Muscle layer of duodenum (tissue), 2 donors: Measurements from ENCODE around the gene LY86.

Experiments
- H3K27ac ChIP-seq: one replicate; pipeline ENCODE4 v1.7.0; 2013; ENCODE audit warnings: mild to moderate bottlenecking, low read length
- H3K27me3 ChIP-seq: one replicate; pipeline ENCODE4 v1.7.0; 2013; ENCODE audit warnings: low read depth, mild to moderate bottlenecking, control low read depth, low read length
- H3K36me3 ChIP-seq, 2 donors: one replicate each; pipeline ENCODE4 v1.7.0; 2013; ENCODE audit warnings: low read length in 2 of 2, control low read depth in 1 of 2, mild to moderate bottlenecking in 1 of 2; ENCODE audit not compliant: insufficient read depth in 2 of 2, control insufficient read depth in 1 of 2
- H3K4me1 ChIP-seq, 2 donors: one replicate each; pipeline ENCODE4 v1.7.0; 2013; ENCODE audit warnings: low read length in 2 of 2, mild to moderate bottlenecking in 2 of 2, control low read depth in 1 of 2, moderate library complexity in 1 of 2; ENCODE audit not compliant: insufficient read depth in 2 of 2, control insufficient read depth in 1 of 2
- H3K4me3 ChIP-seq, 2 donors: one replicate each; pipeline ENCODE4 v1.7.0; 2013; ENCODE audit warnings: low read length in 2 of 2, low read depth in 1 of 2, mild to moderate bottlenecking in 1 of 2
- H3K9me3 ChIP-seq, 2 donors: one replicate each; pipeline ENCODE4 v1.7.0; 2013; ENCODE audit warnings: low read length in 2 of 2, control low read depth in 1 of 2, mild to moderate bottlenecking in 1 of 2; ENCODE audit not compliant: control insufficient read depth in 1 of 2
- donor health status: healthy.

Gene LY86

DNA sequence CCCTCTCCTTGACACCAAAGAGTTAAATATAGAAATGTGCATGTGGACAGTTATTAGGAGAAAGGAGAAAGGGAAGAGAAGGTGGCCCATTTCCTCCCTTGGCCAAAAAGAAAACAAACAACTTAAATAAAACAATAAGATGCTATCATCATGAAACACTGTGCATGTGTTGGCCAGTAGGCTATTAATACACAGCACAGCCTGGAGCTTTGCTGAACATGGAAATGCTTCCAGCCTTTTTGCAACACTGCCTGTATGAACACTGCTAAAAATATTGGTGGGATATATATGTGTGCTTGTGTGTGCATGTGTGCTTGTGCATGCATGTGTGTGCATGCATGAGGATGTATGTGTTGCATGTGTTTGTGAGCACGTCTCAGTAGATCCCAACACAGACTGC, 100.4 kb downstream of the LY86 start:
- Histone ChIP-seq H3K36me3 (no peaks in the 10 kb centered on the region), H3K4me1 (peaks cover 17 to 20% of the 10 kb centered on the region in 2 donors), H3K27me3 (no peaks in the 10 kb centered on the region), H3K9me3 (peaks cover 0 to 7% of the 10 kb centered on the region in 2 donors), H3K4me3 (no peak overlapping the region), H3K27ac (peak overlapping the region; percentile 53)

DNA sequence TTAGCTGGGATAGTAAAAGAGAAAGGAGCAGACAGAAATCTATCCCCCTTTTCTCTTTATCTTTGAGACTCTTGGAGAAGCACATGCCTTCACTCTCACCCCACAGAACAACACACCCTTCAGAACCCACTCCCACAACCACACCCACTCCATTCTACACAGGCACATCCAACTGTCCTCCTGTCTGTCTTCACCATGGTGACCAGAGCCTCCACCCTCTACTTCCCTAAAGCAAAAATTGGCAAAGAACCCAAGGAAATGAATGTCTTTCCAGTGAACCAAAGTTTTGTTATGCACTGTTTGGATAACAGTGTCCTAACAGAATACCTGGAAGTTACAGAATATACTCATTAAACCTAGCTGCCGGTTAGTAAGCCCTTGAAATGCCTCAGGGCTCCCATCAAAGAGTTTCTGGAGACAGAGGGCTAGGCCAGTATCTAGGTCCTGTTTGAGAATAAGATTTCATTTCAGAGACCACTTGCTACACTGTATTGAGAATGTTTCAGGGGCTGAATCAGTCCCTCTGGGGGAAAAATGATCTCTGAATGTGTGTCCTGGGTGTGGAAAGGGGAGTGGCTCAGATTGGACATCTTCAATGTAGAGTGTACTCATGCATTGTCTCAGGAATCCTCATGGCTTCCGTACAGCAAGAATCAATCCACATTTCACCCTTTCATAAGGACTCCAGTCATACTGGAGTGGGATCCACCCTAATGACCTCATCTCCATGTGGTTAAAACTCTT, 101.1 kb downstream of the LY86 start:
- Histone ChIP-seq H3K4me3 (no peak overlapping the region), H3K27me3 (no peaks in the 10 kb centered on the region), H3K9me3 (peaks cover 0 to 7% of the 10 kb centered on the region in 2 donors), H3K27ac (peak overlapping the region; percentile 53), H3K36me3 (no peaks in the 10 kb centered on the region), H3K4me1 (peaks cover 17 to 21% of the 10 kb centered on the region in 2 donors)

DNA sequence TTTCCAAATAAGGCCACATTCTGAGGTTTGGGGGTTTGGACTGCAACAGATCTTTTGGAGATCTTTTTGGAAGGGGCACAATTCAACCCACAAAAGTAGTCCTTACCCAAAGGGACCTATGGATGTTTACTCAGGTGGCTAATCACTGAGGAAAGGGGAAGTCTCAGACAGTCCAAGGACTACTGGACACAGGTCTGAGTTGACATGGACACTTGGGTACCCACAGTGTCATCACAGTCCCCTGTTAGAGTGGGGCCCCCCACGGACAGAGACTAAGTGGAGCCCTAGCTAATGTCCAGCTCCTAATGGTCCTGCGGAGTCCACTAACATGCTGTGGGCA, 101.6 kb downstream of the LY86 start:
- Histone ChIP-seq H3K9me3 (peaks cover 0 to 7% of the 10 kb centered on the region in 2 donors), H3K4me1 (peaks cover 18 to 27% of the 10 kb centered on the region in 2 donors), H3K4me3 (no peak overlapping the region), H3K36me3 (no peaks in the 10 kb centered on the region), H3K27ac (peak overlapping the region; percentile 53), H3K27me3 (no peaks in the 10 kb centered on the region)

DNA sequence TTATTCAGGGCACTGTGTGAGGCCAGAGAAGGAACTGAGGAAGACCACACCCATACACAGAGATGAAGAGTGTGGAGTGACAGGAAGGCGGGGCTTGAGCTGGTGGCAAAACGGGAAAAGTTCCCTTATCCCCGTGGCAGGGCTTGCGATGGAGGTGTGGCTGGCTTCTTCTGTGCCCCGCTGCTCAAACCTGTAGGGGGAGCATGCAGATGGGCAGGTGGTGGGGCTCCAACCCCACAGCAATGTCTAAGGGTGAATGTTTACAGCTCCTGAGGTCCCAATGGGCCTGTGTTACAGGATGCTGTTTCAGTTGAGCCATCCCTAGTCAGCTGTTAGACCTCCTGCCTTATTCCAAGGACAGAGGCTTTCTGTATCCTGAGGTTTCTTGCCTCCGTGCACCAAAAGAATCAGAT, 105.9 kb downstream of the LY86 start:
- peaks cover 18 to 33% of the 10 kb centered on the region in 2 donors for H3K4me1 ChIP-seq

DNA sequence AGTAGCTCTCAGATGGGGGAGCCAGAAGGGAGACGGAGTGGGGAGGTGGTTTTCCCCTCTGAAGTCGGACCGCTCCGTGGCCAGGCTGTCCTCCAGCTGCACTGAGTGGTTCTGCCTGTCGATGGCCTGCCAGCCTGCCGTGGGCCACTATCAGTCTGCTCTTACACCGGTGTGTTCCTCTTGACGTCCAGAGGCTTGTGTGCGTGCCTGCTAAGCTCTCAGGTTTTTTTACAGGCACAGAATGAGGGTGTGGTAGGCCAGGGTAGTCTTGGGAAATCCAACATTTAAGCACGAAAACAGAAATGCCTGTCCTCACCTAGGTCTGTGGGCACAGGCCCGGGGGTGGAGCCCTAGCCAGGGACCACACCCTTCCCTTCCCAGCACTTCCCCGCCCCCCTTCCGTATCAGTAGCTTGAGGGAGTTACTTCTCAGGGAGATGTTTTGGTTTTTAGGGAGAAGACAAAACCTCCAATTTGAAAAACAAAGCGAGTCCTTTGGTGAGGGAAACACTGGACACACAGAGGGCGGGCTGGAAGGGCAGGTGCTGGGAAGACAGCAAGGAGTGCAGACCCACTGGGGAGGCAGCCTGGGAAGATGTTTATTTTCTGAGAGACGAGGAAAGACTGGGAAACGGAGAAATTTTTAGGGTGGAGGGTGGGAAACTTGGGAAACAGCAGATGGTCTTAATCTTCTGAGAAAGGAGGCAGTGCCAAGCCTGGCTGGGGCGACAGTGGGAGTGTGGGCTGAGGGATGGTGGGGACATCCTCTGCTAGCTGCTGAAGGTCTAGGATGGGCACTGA, 106.5 kb downstream of the LY86 start:
- H3K4me3 ChIP-seq: no peak overlapping the region
- peaks cover 24 to 33% of the 10 kb centered on the region in 2 donors for H3K4me1 ChIP-seq
- H3K36me3 ChIP-seq: no peaks in the 10 kb centered on the region
- no peaks in the 10 kb centered on the region for H3K27me3 ChIP-seq
- peaks cover 0 to 7% of the 10 kb centered on the region in 2 donors for H3K9me3 ChIP-seq
- H3K27ac ChIP-seq: peak overlapping the region; percentile 12

More for the DNA sequence above, 105.9 kb downstream of the LY86 start:
- Histone ChIP-seq H3K9me3 (peaks cover 0 to 7% of the 10 kb centered on the region in 2 donors), H3K27ac (no peak overlapping the region), H3K36me3 (no peaks in the 10 kb centered on the region), H3K4me3 (no peak overlapping the region), H3K27me3 (no peaks in the 10 kb centered on the region)

DNA sequence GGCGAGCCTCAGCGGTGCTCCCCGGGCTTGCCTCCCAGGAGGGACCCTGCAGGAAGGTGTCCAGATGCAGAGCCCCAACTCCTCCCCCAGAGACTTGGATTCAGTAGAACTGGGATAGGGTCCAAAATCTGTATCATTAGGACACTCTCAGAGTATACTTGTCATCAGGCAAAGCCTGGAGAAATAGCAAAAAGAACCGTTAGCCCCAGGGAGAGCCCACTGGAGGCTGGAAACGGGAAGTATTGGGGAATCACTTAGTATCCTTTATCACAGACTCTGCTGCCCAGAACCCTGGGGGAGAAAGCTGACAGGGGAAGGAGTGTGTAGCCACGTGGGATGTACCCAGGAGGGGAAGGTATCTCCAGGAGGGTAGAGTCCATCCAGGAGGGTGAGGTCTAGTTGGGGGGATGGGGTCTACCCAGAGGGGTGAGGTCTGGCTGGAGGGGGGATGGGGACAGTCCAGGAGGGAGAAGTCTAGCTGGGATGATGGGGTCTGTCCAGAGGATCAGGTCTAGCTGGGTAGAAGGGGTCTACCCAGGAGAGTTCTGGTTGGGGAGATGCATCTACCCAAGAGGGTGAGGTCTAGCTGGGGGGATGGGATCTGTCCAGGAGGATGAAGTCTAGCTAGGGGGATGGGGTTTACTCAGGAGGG, 107.2 kb downstream of the LY86 start:
- Histone ChIP-seq H3K27me3 (no peaks in the 10 kb centered on the region), H3K36me3 (no peaks in the 10 kb centered on the region), H3K27ac (peak overlapping the region; percentile 19), H3K4me1 (peaks cover 29 to 30% of the 10 kb centered on the region in 2 donors), H3K9me3 (peaks cover 0 to 7% of the 10 kb centered on the region in 2 donors), H3K4me3 (no peak overlapping the region)

DNA sequence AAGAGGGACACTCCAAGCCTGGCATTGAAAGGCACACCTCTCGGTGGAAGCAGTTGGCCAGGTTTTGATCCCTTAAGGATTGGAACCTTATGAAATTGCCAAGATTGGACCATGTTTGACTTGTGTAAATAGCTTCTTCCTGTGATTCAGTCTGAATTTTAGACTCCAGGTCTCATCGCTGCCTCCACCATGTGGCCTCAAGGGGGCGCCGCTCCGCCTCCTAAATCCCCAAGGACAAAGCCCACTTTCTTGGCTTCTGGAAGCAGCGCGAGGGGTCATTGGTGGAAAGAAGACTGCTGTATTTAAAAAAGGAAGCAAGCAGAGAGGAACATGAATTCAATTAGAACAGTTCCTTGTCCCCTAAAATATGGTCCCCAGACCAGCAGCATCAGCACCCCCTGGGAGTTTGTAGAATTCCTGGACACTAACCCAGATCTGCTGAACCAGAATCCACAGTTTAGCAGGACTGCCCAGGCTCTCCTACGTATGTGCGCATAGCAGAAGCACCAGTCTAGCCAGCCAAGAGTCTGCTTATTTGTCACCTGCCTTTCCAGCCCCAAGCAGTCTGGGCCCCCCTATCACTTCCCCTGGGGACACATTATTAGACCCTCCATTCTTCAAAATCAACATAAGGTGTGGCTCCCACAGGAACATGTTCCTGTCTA, 108.5 kb downstream of the LY86 start:
- H3K4me1 ChIP-seq: peaks cover 29 to 34% of the 10 kb centered on the region in 2 donors
- no peak overlapping the region for H3K27ac ChIP-seq

DNA sequence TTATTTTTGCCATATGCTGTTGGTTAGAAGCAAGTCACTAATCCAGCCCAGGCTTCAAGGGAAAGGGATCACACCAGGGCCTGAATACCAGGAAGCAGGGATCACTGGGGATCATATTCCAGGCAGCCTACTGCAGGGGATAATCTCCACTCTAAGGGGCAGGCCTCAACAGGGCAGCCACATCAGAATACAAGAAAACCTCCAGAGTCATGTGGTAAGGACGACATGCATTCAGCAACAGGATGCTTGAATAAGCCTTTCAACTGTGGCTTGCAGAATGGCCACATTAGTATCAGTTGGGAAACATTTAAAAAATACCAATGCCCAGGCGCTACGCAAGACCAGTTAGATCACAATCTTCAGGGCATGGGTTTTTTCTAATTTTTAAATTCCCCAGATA, 109.1 kb downstream of the LY86 start:
- H3K27me3 ChIP-seq: no peaks in the 10 kb centered on the region
- H3K4me3 ChIP-seq: no peak overlapping the region
- peak overlapping the region; percentile 6 for H3K27ac ChIP-seq
- no peaks in the 10 kb centered on the region for H3K9me3 ChIP-seq
- peaks cover 29 to 35% of the 10 kb centered on the region in 2 donors for H3K4me1 ChIP-seq
- H3K36me3 ChIP-seq: no peaks in the 10 kb centered on the region

More for the DNA sequence above, 108.5 kb downstream of the LY86 start:
- Histone ChIP-seq H3K36me3 (no peaks in the 10 kb centered on the region), H3K4me3 (no peak overlapping the region), H3K9me3 (no peaks in the 10 kb centered on the region), H3K27me3 (no peaks in the 10 kb centered on the region)

DNA sequence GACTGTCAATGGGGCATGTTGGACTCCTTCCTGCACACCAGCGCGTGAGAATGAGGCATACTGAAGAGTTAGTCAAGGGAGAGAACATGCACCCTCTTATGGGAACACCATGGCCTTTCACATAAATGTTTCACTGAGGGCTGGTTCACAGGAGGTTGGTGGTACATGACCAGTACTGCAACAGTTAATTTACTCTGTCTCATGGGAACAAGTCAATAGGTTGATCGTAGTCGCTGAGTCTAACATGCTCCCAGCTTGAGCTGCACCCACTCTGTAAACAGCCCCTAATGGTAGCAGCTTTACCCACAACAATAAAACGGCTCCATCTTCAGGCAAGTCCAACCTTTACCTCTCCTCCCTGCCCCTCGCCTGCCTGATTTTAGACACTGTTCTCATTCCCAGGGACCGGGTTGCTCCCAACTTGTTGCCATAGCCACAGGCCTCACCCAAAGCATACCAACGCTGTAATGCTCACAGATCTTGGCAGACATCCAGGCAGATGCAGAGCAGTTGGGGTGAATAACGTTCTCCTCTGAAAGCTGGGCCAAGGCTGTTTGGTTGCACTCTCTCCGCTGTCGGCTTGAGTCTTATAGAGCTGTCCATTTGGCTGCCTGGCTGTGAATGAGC, 111.3 kb downstream of the LY86 start:
- Histone ChIP-seq H3K9me3 (no peaks in the 10 kb centered on the region), H3K27me3 (no peaks in the 10 kb centered on the region), H3K36me3 (no peaks in the 10 kb centered on the region), H3K4me3 (peak overlapping the region in 1 of 2 donors; percentile 3), H3K4me1 (peaks cover 25 to 35% of the 10 kb centered on the region in 2 donors), H3K27ac (peak overlapping the region; percentile 79)

DNA sequence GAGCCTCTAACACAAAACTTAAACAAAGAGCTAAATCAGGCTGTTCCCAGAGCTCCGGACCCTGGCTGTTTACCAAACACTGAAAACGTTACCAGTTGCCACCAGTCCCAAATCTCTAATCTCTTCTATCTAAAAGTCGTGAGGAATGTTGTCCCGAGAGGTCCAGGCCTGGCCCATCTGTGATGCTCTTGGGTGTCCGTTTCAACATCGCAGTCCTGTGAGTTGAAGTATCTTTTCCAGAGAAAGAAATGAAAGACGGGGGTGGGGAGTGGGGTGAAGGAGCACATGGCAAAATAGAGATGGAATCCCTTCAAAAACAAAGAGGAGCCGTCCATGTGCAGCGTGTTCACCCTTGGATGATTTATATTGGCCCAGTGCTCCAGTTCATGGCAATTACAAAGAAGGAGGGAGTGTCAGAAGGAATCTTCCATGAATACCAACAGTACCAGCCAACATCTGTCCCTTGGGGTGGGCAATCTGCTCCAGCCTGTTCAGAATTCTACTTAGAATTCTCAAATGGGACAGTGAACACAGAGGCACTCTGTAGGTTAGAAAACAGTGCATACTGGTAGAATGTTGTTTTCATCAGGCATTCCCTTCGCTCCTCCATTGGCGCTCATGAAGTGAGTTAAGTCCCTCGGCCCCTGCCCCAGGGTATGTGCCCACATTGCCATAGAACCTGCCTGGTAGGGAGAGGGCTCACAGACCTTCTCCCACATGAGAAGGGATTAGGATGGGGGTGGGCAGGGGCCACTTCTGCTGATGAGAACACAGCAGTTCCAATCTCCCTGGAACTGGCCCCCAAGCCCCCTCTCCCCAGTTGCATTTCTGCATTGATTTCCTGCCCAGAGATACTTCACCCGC, 112.1 kb downstream of the LY86 start:
- Histone ChIP-seq H3K9me3 (no peaks in the 10 kb centered on the region), H3K4me3 (peak overlapping the region in 1 of 2 donors; percentile 3), H3K27me3 (no peaks in the 10 kb centered on the region), H3K36me3 (no peaks in the 10 kb centered on the region), H3K27ac (peak overlapping the region; percentile 79), H3K4me1 (peaks cover 17 to 30% of the 10 kb centered on the region in 2 donors)
